ENCODE data around the gene CBFB. TPM values are rescaled to one million over a fixed set of nuclear protein-coding genes. Genes with fewer than 3 reads are reported as not detected.

The CBFB gene
- total and polyA plus RNA-seq, 2 experiments from 2014 or later: 47.4 to 59.0 TPM

GRCh38 chr16:67050796-67051195, 21.8 kb downstream of the CBFB start:
- Histone ChIP-seq H3K9me3 (ENCODE audit: low read depth) (no peaks in the 10 kb centered on the region), H3K27ac (no peak overlapping the region), H3K4me1 (ENCODE audit: insufficient read depth) (no peaks in the 10 kb centered on the region), H3K9me2 (replicated peaks; ENCODE audit: insufficient read depth) (no peaks in the 10 kb centered on the region), H4K20me1 (ENCODE audit: insufficient read depth, poor library complexity, severe bottlenecking) (peaks cover 2% of the 10 kb centered on the region), H3K27me3 (no peaks in the 10 kb centered on the region), H3K36me3 (replicated peaks; ENCODE audit: insufficient read depth, low read depth) (no peaks in the 10 kb centered on the region), H2AFZ (no peak overlapping the region), H3K4me2 (no peak overlapping the region), H3K4me3 (no peak overlapping the region), H3K79me2 (peaks cover 61% of the 10 kb centered on the region)
- TF ChIP-seq EZH2phosphoT487 (IDR thresholded peaks at IDR 0.05; ENCODE audit: low read depth, severe bottlenecking, unreplicated experiment): no peak
- TF ChIP-seq EZH2 (IDR thresholded peaks at IDR 0.05; ENCODE audit: borderline replicate concordance): no peak
- DNase-seq (ENCODE audit: low spot score): no peak
- 98% methylated on average over 2 of the region's 2 CpGs for WGBS (ENCODE audit: low lambda C conversion rate, missing lambda C conversion rate)

- no peak for DNase-seq (ENCODE audit: low spot score)
- H4K20me1 ChIP-seq (ENCODE audit: insufficient read depth, poor library complexity, severe bottlenecking): peaks cover 2% of the 10 kb centered on the region
- H3K9me2 ChIP-seq (replicated peaks; ENCODE audit: insufficient read depth): no peaks in the 10 kb centered on the region
- no peaks in the 10 kb centered on the region for H3K9me3 ChIP-seq (ENCODE audit: low read depth)
- no peak overlapping the region for H2AFZ ChIP-seq
- H3K36me3 ChIP-seq (replicated peaks; ENCODE audit: insufficient read depth, low read depth): no peaks in the 10 kb centered on the region
- H3K79me2 ChIP-seq: peaks cover 55% of the 10 kb centered on the region
- H3K4me2 ChIP-seq: no peak overlapping the region
- no peak overlapping the region for H3K4me3 ChIP-seq
- no peak overlapping the region for H3K27ac ChIP-seq
- WGBS (ENCODE audit: low lambda C conversion rate, missing lambda C conversion rate): 89% methylated on average over 1 of the region's 1 CpG
- no peaks in the 10 kb centered on the region for H3K4me1 ChIP-seq (ENCODE audit: insufficient read depth)
- TF ChIP-seq CTCF (IDR thresholded peaks at IDR 0.05; ENCODE audit: poor library complexity): no peak
- no peak for TF ChIP-seq EZH2phosphoT487 (IDR thresholded peaks at IDR 0.05; ENCODE audit: low read depth, severe bottlenecking, unreplicated experiment)
- TF ChIP-seq EZH2 (IDR thresholded peaks at IDR 0.05; ENCODE audit: borderline replicate concordance): no peak
- H3K27me3 ChIP-seq: no peaks in the 10 kb centered on the region
These were observed 23.4 kb downstream of the CBFB start for GRCh38 chr16:67052399-67052798.

- Histone ChIP-seq H3K4me1 (ENCODE audit: insufficient read depth) (no peaks in the 10 kb centered on the region), H2AFZ (no peak overlapping the region), H3K79me2 (peaks cover 62% of the 10 kb centered on the region), H3K36me3 (replicated peaks; ENCODE audit: insufficient read depth, low read depth) (no peaks in the 10 kb centered on the region), H3K4me3 (no peak overlapping the region), H3K27me3 (no peaks in the 10 kb centered on the region), H3K9me2 (replicated peaks; ENCODE audit: insufficient read depth) (no peaks in the 10 kb centered on the region), H3K27ac (no peak overlapping the region), H4K20me1 (ENCODE audit: insufficient read depth, poor library complexity, severe bottlenecking) (peaks cover 2% of the 10 kb centered on the region), H3K9me3 (ENCODE audit: low read depth) (no peaks in the 10 kb centered on the region), H3K4me2 (no peak overlapping the region)
- 97% methylated on average over 4 of the region's 4 CpGs for WGBS (ENCODE audit: low lambda C conversion rate, missing lambda C conversion rate)
- TF ChIP-seq CTCF (IDR thresholded peaks at IDR 0.05; ENCODE audit: poor library complexity): no peak
- TF ChIP-seq EZH2phosphoT487 (IDR thresholded peaks at IDR 0.05; ENCODE audit: low read depth, severe bottlenecking, unreplicated experiment): no peak
- no peak for TF ChIP-seq EZH2 (IDR thresholded peaks at IDR 0.05; ENCODE audit: borderline replicate concordance)
- DNase-seq (ENCODE audit: low spot score): no peak
These were observed 24.9 kb downstream of the CBFB start for GRCh38 chr16:67053767-67054334.

GRCh38 chr16:67054901-67055300, 26.0 kb downstream of the CBFB start:
- peaks cover 63% of the 10 kb centered on the region for H3K79me2 ChIP-seq
- H3K9me2 ChIP-seq (replicated peaks; ENCODE audit: insufficient read depth): no peaks in the 10 kb centered on the region
- H3K27ac ChIP-seq: no peak overlapping the region
- no peaks in the 10 kb centered on the region for H4K20me1 ChIP-seq (ENCODE audit: insufficient read depth, poor library complexity, severe bottlenecking)
- DNase-seq (ENCODE audit: low spot score): no peak
- H3K4me3 ChIP-seq: no peak overlapping the region
- no peaks in the 10 kb centered on the region for H3K27me3 ChIP-seq
- H3K9me3 ChIP-seq (ENCODE audit: low read depth): no peaks in the 10 kb centered on the region
- 90% methylated on average over 2 of the region's 2 CpGs for WGBS (ENCODE audit: low lambda C conversion rate, missing lambda C conversion rate)
- H3K4me2 ChIP-seq: no peak overlapping the region
- no peak overlapping the region for H2AFZ ChIP-seq
- no peaks in the 10 kb centered on the region for H3K4me1 ChIP-seq (ENCODE audit: insufficient read depth)
- no peaks in the 10 kb centered on the region for H3K36me3 ChIP-seq (replicated peaks; ENCODE audit: insufficient read depth, low read depth)
- TF ChIP-seq EZH2phosphoT487 (IDR thresholded peaks at IDR 0.05; ENCODE audit: low read depth, severe bottlenecking, unreplicated experiment) (no peak), EZH2 (IDR thresholded peaks at IDR 0.05; ENCODE audit: borderline replicate concordance) (no peak), CTCF (IDR thresholded peaks at IDR 0.05; ENCODE audit: poor library complexity) (no peak)

All from hepatocyte (in vitro differentiated cells).